ENCODE data around the gene TSHB.

GRCh38 chr1:115013792-115014191, 15.8 kb upstream of the TSHB start:
- TF ChIP-seq CTCF (IDR thresholded peaks at IDR 0.05; ENCODE audit: poor library complexity, severe bottlenecking) (no peak), REST (IDR thresholded peaks at IDR 0.05; ENCODE audit: borderline replicate concordance) (no peak), POLR2AphosphoS5 (IDR thresholded peaks at IDR 0.05) (no peak), EZH2 (IDR thresholded peaks at IDR 0.05; ENCODE audit: borderline replicate concordance, insufficient read depth, low read length, poor library complexity, severe bottlenecking) (no peak)

Measured in neural cell (in vitro differentiated cells).